ENCODE data around the gene GABARAP. TPM values are rescaled to one million over a fixed set of nuclear protein-coding genes. Genes with fewer than 3 reads are reported as not detected.

The GABARAP gene
- polyA plus RNA-seq, 4 donors = 396 to 619 (median 451) TPM

DNA sequence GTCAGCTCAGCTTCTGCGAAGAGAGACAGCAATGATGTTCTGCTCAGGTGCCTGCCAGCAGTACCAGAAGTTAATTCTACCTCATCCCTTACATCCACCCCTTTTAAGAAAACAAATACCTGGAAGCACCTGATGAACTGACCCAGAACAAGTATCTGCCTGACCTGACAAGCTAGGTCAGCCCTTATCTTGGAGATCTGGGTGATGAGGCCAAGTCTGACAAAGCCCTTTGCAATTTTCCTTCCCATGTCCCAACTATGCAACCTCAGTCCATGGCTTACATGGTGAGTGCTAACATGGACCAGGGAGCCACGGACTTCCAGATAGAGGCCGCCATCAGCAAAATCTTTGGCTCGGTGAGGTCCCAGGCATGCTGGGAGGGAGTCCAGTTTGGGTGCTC is 18.9 kb downstream of the GABARAP start:
- DNase-seq (ENCODE audit: low read depth in 4 of 4, low spot score in 2 of 4) = no peak

DNA sequence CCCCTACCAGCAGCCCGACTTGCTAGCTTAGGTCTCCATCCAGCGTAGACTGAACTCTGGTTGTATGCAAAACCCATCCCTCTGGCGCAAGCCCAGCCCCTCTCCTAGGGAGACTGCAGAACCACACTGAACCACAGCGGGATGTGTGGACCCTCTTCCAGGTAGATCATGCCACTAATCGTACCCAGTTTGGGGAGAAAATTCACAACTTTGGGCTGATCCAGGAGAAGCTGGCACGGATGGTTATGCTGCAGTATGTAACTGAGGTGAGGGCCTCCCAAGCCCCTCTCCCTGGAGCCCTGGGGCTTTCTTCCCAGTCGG is 19.3 kb downstream of the GABARAP start:
- DNase-seq (ENCODE audit: low read depth in 4 of 4, low spot score in 2 of 4) = no peak

DNA sequence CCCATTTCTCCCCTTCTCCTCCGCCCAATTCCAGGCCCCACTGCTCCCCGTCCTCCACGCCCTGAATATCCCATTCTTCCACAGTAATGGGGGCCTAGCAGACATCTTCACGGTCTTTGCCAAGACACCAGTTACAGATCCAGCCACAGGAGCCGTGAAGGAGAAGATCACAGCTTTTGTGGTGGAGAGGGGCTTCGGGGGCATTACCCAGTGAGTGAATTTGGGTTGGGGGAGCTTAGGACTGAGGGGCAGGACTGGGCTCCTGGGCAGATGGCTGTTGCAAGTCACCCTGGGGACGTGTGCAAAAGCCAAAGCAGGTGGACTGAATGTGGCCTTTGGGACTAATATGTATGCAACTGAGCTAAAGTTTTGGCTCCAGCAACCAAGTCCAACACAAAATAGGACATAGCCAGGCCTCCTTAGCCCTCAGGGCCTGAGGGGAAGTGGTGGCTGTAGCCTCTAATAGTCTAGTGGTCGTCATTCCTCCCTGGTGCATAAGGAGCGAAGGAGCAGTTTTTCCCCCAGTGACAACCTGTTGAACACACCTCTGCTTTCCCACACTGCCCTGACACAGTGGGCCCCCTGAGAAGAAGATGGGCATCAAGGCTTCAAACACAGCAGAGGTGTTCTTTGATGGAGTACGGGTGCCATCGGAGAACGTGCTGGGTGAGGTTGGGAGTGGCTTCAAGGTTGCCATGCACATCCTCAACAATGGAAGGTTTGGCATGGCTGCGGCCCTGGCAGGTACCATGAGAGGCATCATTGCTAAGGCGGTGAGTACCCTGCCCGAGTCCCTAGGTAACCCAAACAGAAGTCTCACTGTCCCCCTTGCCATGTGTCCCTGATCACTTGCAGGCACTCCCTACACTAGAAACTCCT is 19.9 kb downstream of the GABARAP start:
- DNase-seq (ENCODE audit: low read depth in 4 of 4, low spot score in 2 of 4) = no peak

DNA sequence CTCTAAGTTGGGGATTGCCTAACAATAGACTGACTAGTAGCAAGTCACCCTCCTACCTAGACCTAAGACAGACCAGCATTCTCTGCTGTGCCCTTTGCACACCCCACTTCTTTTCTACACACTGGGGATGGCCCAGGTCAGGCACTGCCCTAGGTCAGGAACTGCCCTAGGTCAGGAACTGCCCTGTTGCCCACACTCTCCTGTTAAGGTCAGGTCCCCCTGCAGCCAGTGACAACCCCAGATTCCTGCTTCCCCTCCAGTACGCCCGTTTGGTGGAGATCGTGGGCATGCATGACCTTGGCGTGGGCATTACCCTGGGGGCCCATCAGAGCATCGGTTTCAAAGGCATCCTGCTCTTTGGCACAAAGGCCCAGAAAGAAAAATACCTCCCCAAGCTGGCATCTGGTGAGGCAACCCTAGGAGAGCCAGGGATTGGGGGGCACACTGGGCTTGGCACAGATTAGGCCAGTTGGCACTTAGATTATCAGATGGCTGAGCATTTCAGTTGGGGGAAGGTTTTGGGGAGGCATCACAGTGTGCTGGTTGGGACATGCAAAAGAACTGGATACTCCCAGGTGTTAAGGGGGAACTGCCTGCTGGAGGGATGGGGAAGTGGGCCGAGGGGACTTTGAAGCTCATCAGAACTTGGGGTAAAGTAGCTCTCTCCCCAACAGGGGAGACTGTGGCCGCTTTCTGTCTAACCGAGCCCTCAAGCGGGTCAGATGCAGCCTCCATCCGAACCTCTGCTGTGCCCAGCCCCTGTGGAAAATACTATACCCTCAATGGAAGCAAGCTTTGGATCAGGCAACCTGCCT is 20.8 kb downstream of the GABARAP start:
- DNase-seq (ENCODE audit: low read depth in 4 of 4, low spot score in 2 of 4) = no peak

DNA sequence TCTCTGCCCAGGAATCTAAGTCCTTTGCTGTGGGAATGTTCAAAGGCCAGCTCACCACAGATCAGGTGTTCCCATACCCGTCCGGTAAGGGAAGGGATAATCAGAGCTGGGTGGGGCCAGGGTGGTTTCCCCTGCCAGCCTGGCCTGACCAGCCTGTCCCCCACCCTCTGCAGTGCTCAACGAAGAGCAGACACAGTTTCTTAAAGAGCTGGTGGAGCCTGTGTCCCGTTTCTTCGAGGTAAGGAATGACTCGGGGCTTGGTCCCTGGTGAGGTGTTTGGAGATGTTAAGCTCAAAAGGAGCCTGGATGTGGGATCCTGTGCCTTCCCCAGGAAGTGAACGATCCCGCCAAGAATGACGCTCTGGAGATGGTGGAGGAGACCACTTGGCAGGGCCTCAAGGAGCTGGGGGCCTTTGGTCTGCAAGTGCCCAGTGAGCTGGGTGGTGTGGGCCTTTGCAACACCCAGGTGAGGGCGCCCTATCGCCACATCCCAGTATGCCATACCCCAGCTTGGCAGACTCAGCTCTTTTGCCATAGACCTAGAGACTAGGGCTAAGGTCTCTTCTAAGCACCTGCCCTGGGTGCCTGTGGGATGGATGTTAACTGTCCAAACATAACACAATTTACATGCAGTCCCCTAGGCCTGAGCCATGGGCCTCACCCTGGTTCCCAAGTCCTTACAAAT is 21.5 kb downstream of the GABARAP start:
- no peak for DNase-seq (ENCODE audit: low read depth in 4 of 4, low spot score in 2 of 4)

DNA sequence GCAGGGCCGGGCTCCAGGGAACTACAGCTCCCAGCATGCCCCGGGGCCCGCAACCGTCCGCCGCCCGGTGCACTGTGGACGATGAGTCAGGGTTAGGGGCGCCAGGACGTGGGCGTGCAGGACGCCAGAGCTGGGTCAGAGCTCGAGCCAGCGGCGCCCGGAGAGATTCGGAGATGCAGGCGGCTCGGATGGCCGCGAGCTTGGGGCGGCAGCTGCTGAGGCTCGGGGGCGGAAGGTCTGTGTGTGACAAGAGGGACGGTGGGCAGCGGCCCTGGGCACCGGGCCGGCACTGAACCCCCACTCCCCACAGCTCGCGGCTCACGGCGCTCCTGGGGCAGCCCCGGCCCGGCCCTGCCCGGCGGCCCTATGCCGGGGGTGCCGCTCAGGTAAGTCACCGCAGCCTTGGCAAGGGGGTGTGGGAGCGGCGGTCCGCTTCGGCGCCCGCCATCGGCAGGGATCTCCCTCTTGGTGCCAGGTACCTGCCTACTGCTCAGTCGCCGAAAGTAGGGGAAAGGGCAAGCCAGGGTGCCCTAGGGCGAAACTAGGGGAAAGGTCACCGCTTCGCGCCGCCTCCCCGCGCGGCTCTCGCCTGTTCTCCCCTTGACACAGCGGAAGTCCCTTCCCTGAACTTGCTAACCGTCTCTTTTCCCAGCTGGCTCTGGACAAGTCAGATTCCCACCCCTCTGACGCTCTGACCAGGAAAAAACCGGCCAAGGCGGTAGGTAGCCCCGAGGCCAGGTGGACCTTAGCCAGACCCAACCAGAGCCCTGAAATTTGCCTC is 22.2 kb downstream of the GABARAP start, which contains the start of the genes ACADVL and DLG4:
Gene ACADVL, plus strand, starts transcription at position 127 of the 781 bp plus-strand sequence. Its CDS starts 47 bp downstream, at position 174.
Gene DLG4, minus strand, starts transcription at position 25 of the 781 bp plus-strand sequence.
- no peak for DNase-seq (ENCODE audit: low read depth in 4 of 4, low spot score in 2 of 4)

DNA sequence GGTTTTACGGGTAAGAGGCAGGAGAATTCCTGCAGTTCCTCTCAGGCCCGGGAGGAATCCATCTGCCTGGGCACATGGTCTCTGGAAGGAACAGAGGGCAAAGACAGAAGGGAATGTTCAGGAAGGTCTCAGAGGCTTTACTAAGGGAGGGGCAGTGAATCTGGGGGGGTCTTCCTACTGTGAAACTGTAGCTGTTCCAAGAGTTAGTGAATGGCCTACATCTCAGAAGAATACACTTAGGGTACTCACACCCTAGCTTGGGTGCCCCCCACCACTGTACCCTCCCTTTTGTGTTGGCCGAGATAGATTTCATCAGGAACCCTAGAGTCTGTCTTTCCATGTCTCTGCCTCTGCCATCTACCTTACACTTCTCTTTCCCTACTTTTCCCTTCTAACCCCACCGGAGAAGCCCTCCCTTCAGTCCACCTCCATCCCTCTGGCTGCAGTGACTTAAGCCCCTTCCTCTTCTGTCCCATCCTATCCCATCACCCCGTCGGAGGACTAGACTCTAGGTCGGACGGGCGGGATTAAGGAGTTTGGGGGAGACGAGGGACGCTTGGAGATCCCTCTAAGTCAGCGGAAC is 22.9 kb downstream of the GABARAP start:
- DNase-seq (ENCODE audit: low read depth in 4 of 4, low spot score in 2 of 4) = no peak

DNA sequence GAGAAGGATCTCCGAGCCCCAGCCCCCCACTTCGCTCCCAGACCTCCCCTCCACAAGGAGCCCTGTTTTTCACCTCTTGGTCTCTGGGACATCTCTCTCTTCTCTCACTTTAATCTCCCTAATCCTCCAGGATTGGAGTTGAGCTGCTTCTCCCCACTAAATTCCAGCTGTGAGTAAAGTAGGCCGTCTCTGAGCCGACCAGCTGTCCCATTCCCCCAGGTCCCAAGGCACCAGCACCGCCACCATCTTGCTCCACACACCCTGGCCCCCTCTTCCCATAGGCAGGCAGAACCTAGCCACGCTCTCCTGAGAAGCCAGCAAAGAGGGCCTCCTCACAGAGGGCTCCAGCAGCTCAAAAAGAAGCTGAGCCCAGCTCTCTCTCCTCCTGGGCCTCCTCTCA is 23.5 kb downstream of the GABARAP start:
- DNase-seq (ENCODE audit: low read depth in 4 of 4, low spot score in 2 of 4) = no peak

DNA sequence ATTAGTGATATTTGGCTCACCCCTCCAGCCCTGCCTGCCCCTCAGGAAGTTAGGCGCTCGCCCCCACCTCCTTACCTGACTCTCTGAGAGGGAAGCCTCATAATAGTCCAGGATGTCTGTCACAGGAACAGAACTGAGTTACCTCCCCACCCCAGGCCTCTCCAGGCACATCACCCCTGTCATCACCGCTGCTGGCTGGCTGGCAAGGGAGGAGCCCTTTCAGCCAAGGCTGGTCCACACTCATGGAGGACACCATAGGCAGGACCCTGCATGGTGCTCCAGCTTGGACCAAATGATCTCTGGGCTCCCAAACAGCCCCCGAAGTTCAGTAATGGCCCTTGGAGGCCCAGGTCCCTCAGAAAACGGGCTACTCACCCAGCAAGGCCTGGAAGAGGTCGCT is 24.1 kb downstream of the GABARAP start:
- DNase-seq (ENCODE audit: low read depth in 4 of 4, low spot score in 2 of 4) = no peak

DNA sequence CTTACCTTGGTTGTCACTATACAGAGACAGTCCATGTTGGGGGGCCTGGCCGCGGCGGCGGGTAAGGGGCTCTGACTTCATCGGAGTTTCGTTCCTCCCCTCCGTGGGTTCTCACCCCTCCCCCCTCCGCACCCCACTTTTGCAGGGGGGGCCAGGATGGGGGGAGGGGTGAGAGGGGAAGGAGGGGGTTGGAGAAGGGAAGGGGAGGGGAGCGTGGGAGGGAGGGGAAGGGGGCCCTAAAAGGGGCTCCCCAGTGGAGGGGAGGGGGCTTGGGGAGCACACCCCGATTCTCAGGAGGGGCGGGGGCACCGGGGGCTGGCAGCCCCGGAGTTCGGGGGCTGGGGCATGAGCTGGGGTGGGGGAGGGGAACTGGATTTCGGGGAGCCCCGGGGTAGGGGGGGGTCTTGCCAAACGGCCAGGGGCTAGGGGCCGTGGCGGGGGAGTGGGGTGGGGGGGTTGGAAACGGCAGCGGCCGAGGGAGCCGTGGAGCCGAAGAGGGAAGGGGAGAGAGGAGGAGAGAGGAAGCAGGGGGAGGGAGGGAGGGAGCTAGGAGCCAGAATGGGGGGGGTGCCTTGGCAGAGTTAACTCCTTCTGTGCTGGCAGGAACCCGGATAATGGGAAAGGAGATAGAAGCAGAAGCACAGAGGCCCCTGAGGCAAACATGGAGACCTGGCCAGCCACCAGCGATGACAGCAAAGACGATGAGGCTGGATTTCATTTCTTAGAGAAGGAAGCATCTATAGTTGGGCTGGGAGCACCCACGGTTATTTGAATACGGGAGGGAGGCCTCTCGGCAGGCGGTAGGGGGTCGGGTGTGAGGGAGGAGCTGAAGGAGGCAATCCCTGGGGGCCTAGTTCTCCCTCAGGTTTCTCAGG is 24.9 kb downstream of the GABARAP start:
- no peak for DNase-seq (ENCODE audit: low read depth in 4 of 4, low spot score in 2 of 4)

DNA sequence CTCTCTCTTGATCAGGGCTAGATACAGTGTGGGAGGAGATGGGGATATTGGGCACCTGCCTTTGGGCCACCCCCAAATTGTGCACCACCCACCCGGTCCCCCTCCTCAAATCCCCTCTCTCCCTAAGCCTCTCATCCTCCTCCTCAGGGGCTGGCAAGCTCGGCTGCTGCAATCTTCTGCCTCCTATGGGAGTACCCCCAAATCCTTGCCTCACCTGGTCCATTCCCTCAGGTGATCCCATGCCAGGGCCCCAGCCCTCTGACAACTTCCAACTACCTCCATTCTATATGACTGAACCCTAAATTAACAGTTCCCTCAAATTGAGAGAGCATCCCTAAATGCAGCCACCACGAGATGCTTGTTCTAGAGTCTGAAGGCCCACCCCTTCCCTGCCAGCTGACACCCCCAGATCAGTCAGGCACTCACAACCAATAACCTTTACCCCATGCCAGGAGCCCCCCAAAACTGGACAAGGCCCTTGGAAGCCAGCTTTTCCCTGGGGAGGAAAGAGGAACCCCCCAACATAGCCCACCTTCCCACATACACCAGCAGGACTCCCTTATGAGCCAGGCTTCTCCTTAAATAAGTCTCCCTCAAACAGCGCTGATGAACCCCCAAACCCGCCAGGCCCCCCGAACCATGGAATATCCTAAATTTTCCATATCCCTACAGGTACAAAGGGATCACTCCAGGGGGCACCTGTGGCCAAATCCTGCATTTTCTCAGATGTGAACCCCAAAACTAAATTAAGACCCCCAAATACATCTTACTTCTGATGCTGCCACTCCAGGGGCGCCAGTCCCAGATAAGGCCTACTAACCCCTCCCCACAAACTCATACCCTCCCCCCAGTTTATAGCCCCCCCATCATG is 25.8 kb downstream of the GABARAP start:
- no peak for DNase-seq (ENCODE audit: low read depth in 4 of 4, low spot score in 2 of 4)

DNA sequence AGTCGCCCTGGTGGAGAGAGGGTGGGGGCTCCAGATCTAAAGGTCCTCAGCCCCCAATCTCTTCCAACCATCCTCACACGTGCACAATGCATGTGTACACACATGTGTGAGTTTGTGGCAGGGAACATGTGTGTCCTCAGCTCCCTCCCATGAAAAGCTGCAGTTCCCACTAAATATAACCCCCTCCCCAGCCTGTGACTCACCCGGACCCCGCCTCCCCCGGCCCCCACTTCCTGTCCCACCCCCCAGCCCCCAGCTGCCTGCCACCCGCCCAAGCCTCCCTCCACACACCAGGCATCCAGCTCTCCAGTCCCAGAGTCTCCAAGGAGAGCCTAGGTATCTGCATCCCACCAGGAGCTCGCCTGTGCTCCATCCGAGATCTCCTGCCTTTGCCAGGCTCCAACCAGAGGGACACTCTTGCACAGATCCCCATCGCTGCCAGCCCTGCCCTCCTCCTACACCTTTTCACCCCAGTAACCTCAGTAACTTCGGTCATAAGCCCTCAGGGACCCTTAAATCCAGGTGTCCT is 26.5 kb downstream of the GABARAP start:
- no peak for DNase-seq (ENCODE audit: low read depth in 4 of 4, low spot score in 2 of 4)

DNA sequence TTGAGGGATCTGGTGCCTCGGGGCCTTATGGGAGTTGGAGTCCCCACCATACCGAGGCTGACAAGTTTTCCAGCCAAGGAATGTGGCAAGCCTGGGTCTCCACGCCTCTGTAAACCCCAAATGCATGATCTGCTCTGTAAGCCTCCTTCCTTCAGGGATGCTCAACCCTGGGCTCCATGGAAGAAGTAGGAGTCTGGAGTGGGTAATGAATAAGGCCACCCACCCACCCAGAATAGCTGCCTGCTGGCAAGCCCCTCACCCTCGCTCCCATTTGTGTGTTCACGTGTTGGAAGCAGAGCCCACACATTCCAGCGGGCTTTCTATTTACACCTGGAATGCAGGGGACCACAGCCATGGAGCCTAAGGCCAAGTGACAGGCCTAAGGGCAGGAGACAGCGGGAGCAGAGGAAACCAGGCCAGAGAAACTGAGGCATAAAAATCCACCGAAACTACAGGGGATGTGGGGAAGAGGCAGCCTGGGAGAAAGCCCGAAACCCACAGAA is 27.1 kb downstream of the GABARAP start:
- peak in 1 of 4 donors; percentile 90 for DNase-seq (ENCODE audit: low read depth in 4 of 4, low spot score in 2 of 4)

DNA sequence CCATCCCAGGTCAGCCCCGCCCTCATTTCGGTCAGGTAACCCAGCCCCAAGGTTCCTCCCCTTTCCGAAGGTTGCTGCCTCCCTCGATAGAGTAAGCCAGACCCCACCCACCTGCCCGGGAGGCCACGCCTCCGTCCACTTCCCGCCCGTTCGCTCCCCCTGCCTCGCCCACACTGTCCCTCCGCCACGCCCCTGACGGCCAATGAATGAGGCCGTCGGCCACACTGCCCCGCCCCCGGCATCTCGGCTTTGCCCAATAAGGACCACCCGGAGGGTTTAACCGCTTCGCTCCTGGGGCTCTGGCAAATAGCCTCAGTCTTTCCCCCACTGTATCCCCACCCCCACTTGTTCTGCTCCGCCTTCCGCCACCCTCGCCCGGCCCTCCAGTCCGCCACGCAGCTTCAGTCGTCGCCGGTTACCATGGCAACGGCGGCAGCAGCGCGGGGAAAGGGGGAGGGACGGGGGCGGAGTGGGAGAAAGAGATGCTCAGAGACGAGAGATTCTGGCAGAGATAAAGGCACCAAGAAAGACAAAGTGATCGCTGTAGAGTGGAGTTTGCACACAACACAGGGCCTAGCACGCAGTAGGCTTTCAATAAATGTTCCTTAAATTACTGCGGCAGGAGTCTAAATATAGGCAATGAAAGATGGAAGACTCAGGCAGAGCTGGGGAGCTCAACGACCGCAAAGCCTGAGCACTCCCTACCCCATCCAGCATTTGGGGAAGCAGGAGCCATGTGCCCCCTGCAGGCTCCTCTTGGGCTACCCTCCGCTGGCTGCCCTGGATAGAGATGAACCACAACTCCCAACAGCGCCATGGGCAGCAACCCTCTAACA is 27.7 kb downstream of the GABARAP start:
- peak in 3 of 4 donors; percentile 96 to 98 (median 98) for DNase-seq (ENCODE audit: low read depth in 4 of 4, low spot score in 2 of 4)

DNA sequence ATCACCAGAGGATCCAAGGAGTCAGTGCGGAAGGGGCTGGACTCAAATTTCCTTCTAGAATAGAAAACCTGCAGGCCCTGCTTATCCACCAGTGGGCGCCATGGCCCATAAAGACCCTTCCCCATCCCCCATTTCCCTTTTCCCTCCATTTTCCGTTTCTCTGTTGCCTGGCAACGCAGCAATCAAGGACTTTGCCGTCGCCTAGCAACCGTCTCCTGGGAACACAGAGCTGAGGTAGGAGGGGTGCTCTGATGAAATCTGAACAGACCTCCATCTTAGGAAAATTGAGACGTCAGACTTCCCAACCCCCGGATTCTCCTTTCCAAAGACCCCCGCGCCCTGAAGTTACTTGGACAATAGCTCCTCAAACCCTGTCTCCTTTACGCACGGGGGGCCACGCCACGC is 28.4 kb downstream of the GABARAP start:
- DNase-seq (ENCODE audit: low read depth in 4 of 4, low spot score in 2 of 4) = peak in 3 of 4 donors; percentile 84 to 94 (median 94)

DNA sequence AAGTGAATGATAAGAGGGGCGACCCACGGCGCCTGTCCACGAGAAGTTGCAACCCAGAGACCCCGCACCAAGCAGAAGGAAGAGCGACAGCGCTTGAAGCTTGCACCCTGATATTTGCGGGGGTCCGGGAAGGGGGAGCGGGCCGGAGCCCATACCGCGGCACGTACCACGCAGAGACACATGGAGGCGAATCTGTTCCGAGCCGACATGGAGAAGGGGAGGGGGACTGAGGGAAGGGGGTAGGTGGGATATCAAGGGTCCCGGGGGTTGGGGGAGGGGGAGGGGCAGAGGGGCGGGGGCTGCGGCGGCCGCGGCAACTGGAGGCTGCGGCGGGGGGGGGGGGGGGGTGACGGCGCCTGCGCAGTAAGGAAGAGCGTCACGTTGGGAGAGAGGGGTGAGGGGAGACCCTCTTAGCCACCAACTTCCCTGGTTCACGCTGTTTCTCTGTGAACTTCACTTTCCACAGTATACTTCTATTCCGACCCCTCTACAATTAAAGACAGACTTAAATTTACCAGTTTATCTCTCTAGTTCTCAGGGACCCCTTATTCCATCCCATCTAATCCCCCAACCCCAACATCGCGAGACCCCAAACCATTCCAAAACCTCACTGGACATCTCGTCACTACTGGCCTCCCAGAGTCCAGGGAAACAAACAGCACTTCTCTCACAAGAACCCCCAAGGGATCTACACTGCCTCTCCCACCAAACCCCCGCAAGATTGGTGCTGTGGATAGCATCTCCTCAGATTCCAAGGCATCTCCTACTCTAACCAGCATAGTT is 30.6 kb downstream of the GABARAP start:
- no peak for DNase-seq (ENCODE audit: low read depth in 4 of 4, low spot score in 2 of 4)

Data from left renal cortex interstitium (tissue), 4 donors.